SK-N-SH treated with all-trans-retinoic acid at 6 μM for 48 hours (cell line): ENCODE measurements around the gene HMX1.

ENCODE experiments used
- ATAC-seq: fragments of 200-7000 bp; cut with Tn5 transposase; 3 replicates; pipeline ENCODE4 v1.9.1; 2020; ENCODE audit warnings: mild to moderate bottlenecking, moderate library complexity
- ARNTL ChIP-seq: fragments of 450-650 bp; formaldehyde crosslinking; IDR thresholded peaks from 2 replicates; pipeline ENCODE4 v1.5.0; 2020; ENCODE audit warnings: low read depth, mild to moderate bottlenecking, moderate library complexity, borderline replicate concordance
- BACH2 ChIP-seq: fragments of 250-450 bp; sonication (Bioruptor Pico); IDR thresholded peaks from 2 replicates; pipeline ENCODE4 v1.9.0; 2021; ENCODE audit warnings: mild to moderate bottlenecking, borderline replicate concordance
- CSDC2 ChIP-seq: fragments of 250-450 bp; sonication (Bioruptor Pico); IDR thresholded peaks from 2 replicates; pipeline ENCODE4 v1.5.0; 2020; ENCODE audit warnings: mild to moderate bottlenecking, moderate library complexity
- ESRRG ChIP-seq: fragments of 250-450 bp; sonication (Bioruptor Pico); IDR thresholded peaks from 2 replicates; pipeline ENCODE4 v1.6.1; 2021; ENCODE audit warnings: mild to moderate bottlenecking
- GLIS3 ChIP-seq: fragments of 250-450 bp; sonication (Bioruptor Pico); IDR thresholded peaks from 2 replicates; pipeline ENCODE4 v1.5.0; 2020; ENCODE audit warnings: mild to moderate bottlenecking, moderate library complexity
- ISL1 ChIP-seq: fragments of 250-450 bp; sonication (Bioruptor Pico); IDR thresholded peaks from 2 replicates; pipeline ENCODE4 v2.1.2; 2022; ENCODE audit warnings: mild to moderate bottlenecking, moderate library complexity
- PATZ1 ChIP-seq: fragments of 250-450 bp; sonication (Bioruptor Pico); IDR thresholded peaks from 2 replicates; pipeline ENCODE4 v1.8.0; 2020; ENCODE audit warnings: mild to moderate bottlenecking, moderate library complexity, borderline replicate concordance
- POU6F1 ChIP-seq: fragments of 250-450 bp; sonication (Bioruptor Pico); IDR thresholded peaks from 2 replicates; pipeline ENCODE4 v1.8.0; 2021; ENCODE audit warnings: low read depth, mild to moderate bottlenecking, moderate library complexity, borderline replicate concordance
- PPARA ChIP-seq: fragments of 250-450 bp; sonication (Bioruptor Pico); IDR thresholded peaks from 2 replicates; pipeline ENCODE4 v1.5.0; 2020; ENCODE audit warnings: mild to moderate bottlenecking, borderline replicate concordance
- RARB ChIP-seq: fragments of 250-450 bp; sonication (Bioruptor Pico); IDR thresholded peaks from 2 replicates; pipeline ENCODE4 v1.8.0; 2021; ENCODE audit warnings: mild to moderate bottlenecking, moderate library complexity
- SNAI2 ChIP-seq: fragments of 250-450 bp; sonication (Bioruptor Pico); IDR thresholded peaks from 2 replicates; pipeline ENCODE4 v1.5.0; 2020; ENCODE audit warnings: mild to moderate bottlenecking, moderate library complexity
- TCF4 ChIP-seq: fragments of 250-450 bp; sonication (Bioruptor Pico); IDR thresholded peaks from 2 replicates; pipeline ENCODE4 v1.8.0; 2021; ENCODE audit warnings: mild to moderate bottlenecking, moderate library complexity, borderline replicate concordance
- TOX ChIP-seq: fragments of 250-450 bp; sonication (Bioruptor Pico); IDR thresholded peaks from 2 replicates; pipeline ENCODE4 v1.8.0; 2021; ENCODE audit warnings: mild to moderate bottlenecking, moderate library complexity, borderline replicate concordance
- ZC3H10 ChIP-seq: fragments of 250-450 bp; sonication (Bioruptor Pico); IDR thresholded peaks from 2 replicates; pipeline ENCODE4 v1.5.1; 2021; ENCODE audit warnings: mild to moderate bottlenecking, moderate library complexity
- ZFP3 ChIP-seq: fragments of 250-450 bp; sonication (Bioruptor Pico); IDR thresholded peaks from 2 replicates; pipeline ENCODE4 v1.5.0; 2020; ENCODE audit warnings: mild to moderate bottlenecking, moderate library complexity
- ZFP30 ChIP-seq: fragments of 450-650 bp; formaldehyde crosslinking; IDR thresholded peaks from 2 replicates; pipeline ENCODE4 v1.5.0; 2022; ENCODE audit warnings: mild to moderate bottlenecking, moderate library complexity
- ZNF565 ChIP-seq: fragments of 450-650 bp; formaldehyde crosslinking; conservative IDR thresholded peaks from 2 replicates; pipeline ENCODE4 v1.5.0; 2020; ENCODE audit warnings: low read depth, mild to moderate bottlenecking, moderate library complexity
- ZNF8 ChIP-seq: fragments of 450-650 bp; formaldehyde crosslinking; IDR thresholded peaks from 2 replicates; pipeline ENCODE4 v1.5.0; 2020; ENCODE audit warnings: mild to moderate bottlenecking, moderate library complexity
- TF ChIP-seq, protein P1 (sequence below): fragments of 250-450 bp; sonication (Bioruptor Pico); IDR thresholded peaks from 2 replicates; pipeline ENCODE4 v1.5.1; 2020; ENCODE audit warnings: low read depth, mild to moderate bottlenecking, moderate library complexity
- TF ChIP-seq, protein P2 (sequence below): fragments of 250-450 bp; sonication (Bioruptor Pico); IDR thresholded peaks from 2 replicates; pipeline ENCODE4 v1.5.1; 2021; ENCODE audit warnings: mild to moderate bottlenecking, moderate library complexity
- TF ChIP-seq, protein P3 (sequence below): fragments of 250-450 bp; sonication (Bioruptor Pico); IDR thresholded peaks from 2 replicates; pipeline ENCODE4 v1.5.0; 2020; ENCODE audit warnings: mild to moderate bottlenecking, moderate library complexity

The HMX1 gene

GRCh38 chr4:8866421-8866820 is 5.2 kb downstream of the HMX1 start:
- no peak for TF ChIP-seq SNAI2 (CRISPR knock-in tag)
- TF ChIP-seq CSDC2 (CRISPR knock-in tag) = no peak
- TF ChIP-seq ZC3H10 = no peak
- no peak for TF ChIP-seq ZFP3 (CRISPR knock-in tag)
- TF ChIP-seq, protein P1, sequence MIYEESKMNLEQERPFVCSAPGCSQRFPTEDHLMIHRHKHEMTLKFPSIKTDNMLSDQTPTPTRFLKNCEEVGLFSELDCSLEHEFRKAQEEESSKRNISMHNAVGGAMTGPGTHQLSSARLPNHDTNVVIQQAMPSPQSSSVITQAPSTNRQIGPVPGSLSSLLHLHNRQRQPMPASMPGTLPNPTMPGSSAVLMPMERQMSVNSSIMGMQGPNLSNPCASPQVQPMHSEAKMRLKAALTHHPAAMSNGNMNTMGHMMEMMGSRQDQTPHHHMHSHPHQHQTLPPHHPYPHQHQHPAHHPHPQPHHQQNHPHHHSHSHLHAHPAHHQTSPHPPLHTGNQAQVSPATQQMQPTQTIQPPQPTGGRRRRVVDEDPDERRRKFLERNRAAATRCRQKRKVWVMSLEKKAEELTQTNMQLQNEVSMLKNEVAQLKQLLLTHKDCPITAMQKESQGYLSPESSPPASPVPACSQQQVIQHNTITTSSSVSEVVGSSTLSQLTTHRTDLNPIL (CRISPR knock-in tag) = no peak
- ATAC-seq = no peak

DNA sequence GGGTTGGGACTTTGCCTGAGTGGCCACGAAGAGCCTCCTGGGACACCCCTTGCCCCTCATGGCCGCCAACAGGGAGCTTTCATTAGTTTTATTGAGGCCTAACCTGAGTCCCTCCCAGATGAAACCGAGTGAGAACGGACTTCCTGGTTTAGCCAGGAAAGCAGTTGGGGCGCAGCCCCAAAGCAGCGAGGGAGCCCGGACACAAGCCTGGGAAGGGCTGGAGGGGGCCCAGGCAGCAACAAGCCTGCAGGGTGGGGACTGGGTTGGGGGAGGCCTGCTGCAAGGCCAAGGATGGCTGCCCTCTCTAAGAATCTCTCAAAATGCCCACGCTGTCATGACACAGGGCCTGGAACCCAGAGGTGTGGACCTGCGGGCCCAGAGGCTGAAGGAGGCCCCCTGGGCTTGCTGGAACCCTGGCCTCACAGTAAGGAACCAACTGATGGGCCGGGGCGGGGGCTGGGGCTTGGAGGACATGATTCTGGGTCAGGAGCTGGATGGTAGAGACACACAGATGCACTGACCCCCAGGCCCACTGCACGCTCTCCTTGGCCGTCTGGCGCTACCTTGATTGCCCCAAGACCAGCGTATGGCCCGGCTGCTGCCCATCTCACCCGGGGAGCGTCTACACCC is 5.8 kb downstream of the HMX1 start:
- no peak for ATAC-seq

GRCh38 chr4:8864912-8865680 is 6.5 kb downstream of the HMX1 start:
- no peak for TF ChIP-seq SNAI2 (CRISPR knock-in tag)
- no peak for TF ChIP-seq PPARA (CRISPR knock-in tag)
- no peak for TF ChIP-seq POU6F1
- TF ChIP-seq ZC3H10 = no peak
- TF ChIP-seq RARB (CRISPR knock-in tag) = no peak
- TF ChIP-seq ISL1 (CRISPR knock-in tag) = no peak
- no peak for TF ChIP-seq ESRRG (CRISPR knock-in tag)
- TF ChIP-seq ZNF565 (CRISPR knock-in tag) = no peak
- no peak for TF ChIP-seq GLIS3 (CRISPR knock-in tag)
- TF ChIP-seq, protein P1 (CRISPR knock-in tag) = no peak
- TF ChIP-seq BACH2 (CRISPR knock-in tag) = no peak
- TF ChIP-seq PATZ1 (CRISPR knock-in tag) = no peak
- TF ChIP-seq, protein P2, sequence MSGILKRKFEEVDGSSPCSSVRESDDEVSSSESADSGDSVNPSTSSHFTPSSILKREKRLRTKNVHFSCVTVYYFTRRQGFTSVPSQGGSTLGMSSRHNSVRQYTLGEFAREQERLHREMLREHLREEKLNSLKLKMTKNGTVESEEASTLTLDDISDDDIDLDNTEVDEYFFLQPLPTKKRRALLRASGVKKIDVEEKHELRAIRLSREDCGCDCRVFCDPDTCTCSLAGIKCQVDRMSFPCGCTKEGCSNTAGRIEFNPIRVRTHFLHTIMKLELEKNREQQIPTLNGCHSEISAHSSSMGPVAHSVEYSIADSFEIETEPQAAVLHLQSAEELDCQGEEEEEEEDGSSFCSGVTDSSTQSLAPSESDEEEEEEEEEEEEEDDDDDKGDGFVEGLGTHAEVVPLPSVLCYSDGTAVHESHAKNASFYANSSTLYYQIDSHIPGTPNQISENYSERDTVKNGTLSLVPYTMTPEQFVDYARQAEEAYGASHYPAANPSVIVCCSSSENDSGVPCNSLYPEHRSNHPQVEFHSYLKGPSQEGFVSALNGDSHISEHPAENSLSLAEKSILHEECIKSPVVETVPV (CRISPR knock-in tag) = no peak
- TF ChIP-seq TCF4 (CRISPR knock-in tag) = no peak
- TF ChIP-seq ARNTL (CRISPR knock-in tag) = no peak
- no peak for TF ChIP-seq TOX
- no peak for TF ChIP-seq ZNF8
- TF ChIP-seq, protein P3, sequence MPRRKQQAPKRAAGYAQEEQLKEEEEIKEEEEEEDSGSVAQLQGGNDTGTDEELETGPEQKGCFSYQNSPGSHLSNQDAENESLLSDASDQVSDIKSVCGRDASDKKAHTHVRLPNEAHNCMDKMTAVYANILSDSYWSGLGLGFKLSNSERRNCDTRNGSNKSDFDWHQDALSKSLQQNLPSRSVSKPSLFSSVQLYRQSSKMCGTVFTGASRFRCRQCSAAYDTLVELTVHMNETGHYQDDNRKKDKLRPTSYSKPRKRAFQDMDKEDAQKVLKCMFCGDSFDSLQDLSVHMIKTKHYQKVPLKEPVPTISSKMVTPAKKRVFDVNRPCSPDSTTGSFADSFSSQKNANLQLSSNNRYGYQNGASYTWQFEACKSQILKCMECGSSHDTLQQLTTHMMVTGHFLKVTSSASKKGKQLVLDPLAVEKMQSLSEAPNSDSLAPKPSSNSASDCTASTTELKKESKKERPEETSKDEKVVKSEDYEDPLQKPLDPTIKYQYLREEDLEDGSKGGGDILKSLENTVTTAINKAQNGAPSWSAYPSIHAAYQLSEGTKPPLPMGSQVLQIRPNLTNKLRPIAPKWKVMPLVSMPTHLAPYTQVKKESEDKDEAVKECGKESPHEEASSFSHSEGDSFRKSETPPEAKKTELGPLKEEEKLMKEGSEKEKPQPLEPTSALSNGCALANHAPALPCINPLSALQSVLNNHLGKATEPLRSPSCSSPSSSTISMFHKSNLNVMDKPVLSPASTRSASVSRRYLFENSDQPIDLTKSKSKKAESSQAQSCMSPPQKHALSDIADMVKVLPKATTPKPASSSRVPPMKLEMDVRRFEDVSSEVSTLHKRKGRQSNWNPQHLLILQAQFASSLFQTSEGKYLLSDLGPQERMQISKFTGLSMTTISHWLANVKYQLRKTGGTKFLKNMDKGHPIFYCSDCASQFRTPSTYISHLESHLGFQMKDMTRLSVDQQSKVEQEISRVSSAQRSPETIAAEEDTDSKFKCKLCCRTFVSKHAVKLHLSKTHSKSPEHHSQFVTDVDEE (CRISPR knock-in tag) = no peak
- no peak for ATAC-seq

More for the DNA sequence above, 5.8 kb downstream of the HMX1 start:
- TF ChIP-seq ZFP30 = no peak
- TF ChIP-seq ZC3H10 = no peak
- TF ChIP-seq RARB (CRISPR knock-in tag) = no peak
